C4-2B (cell line): ENCODE data around the gene EPHB2.

Experiments used
- ZFX ChIP-seq: fragments of 450-650 bp; IDR thresholded peaks from 2 replicates; pipeline ENCODE4 v1.6.1; 2017
- TF ChIP-seq, protein P1 (sequence below): fragments of 450-650 bp; conservative IDR thresholded peaks from 2 replicates; pipeline ENCODE4 v1.5.1; 2017; ENCODE audit warnings: mild to moderate bottlenecking

- TF ChIP-seq, protein P1, sequence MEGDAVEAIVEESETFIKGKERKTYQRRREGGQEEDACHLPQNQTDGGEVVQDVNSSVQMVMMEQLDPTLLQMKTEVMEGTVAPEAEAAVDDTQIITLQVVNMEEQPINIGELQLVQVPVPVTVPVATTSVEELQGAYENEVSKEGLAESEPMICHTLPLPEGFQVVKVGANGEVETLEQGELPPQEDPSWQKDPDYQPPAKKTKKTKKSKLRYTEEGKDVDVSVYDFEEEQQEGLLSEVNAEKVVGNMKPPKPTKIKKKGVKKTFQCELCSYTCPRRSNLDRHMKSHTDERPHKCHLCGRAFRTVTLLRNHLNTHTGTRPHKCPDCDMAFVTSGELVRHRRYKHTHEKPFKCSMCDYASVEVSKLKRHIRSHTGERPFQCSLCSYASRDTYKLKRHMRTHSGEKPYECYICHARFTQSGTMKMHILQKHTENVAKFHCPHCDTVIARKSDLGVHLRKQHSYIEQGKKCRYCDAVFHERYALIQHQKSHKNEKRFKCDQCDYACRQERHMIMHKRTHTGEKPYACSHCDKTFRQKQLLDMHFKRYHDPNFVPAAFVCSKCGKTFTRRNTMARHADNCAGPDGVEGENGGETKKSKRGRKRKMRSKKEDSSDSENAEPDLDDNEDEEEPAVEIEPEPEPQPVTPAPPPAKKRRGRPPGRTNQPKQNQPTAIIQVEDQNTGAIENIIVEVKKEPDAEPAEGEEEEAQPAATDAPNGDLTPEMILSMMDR: no peak
- TF ChIP-seq ZFX: no peak
These were observed 10.7 kb upstream of the EPHB2 start for GRCh38 chr1:22699681-22700520.
